Measurements from ENCODE around the gene CCR5. TPM values are rescaled to one million over a fixed set of nuclear protein-coding genes. Genes with fewer than 3 reads are reported as not detected.

The CCR5 gene
- total and polyA plus RNA-seq, 11 donors = 0.13 to 12.7 (median 0.40) TPM

- H3K4me3 ChIP-seq = peak overlapping the region in 2 of 12 donors; percentile 28 to 53
- no peak for DNase-seq
- TF ChIP-seq CTCF (IDR thresholded peaks at IDR 0.05) (peak in 11 of 12 donors; percentile 13 to 48 (median 33)), POLR2A (IDR thresholded peaks at IDR 0.05) (no peak)
- peaks cover 0 to 22% (median 0%) of the 10 kb centered on the region in 9 donors for H3K27me3 ChIP-seq
- no peaks in the 10 kb centered on the region for H3K36me3 ChIP-seq
- intact Hi-C loops (cut with DNase I) = loop anchor here (5.0 to 10.0 kb wide), 9 partner anchors 52 to 608 kb away; partner anchors contain the start of gene CXCR6 (in 1 of the 10)
- no peaks in the 10 kb centered on the region for H3K9me3 ChIP-seq
- H3K27ac ChIP-seq = no peak overlapping the region
- ATAC-seq = peak in 1 of 4 donors; percentile 48
- 88 to 92% (median 91%) methylated on average over 9 of the region's 9 CpGs for WGBS, 4 donors
- H3K4me1 ChIP-seq = peaks cover 0 to 59% (median 0%) of the 10 kb centered on the region in 12 donors
Observed at GRCh38 chr3:46372492-46373359, 2.0 kb downstream of the CCR5 start.

GRCh38 chr3:46374755-46375154, 4.0 kb downstream of the CCR5 start:
- intact Hi-C loops (cut with DNase I) = loop anchor here (5.0 to 10.0 kb wide), 10 partner anchors 50 to 610 kb away; partner anchors contain the start of gene CXCR6 (in 1 of the 10)
- no peak for ATAC-seq
- H3K9me3 ChIP-seq = no peaks in the 10 kb centered on the region
- H3K36me3 ChIP-seq = no peaks in the 10 kb centered on the region
- peaks cover 0 to 46% (median 0%) of the 10 kb centered on the region in 12 donors for H3K4me1 ChIP-seq
- peaks cover 0 to 13% (median 0%) of the 10 kb centered on the region in 9 donors for H3K27me3 ChIP-seq
- peak overlapping the region in 1 of 12 donors; percentile 19 for H3K4me3 ChIP-seq
- no peak for DNase-seq
- H3K27ac ChIP-seq = no peak overlapping the region
- TF ChIP-seq POLR2A (IDR thresholded peaks at IDR 0.05) (no peak), CTCF (IDR thresholded peaks at IDR 0.05) (no peak)
- WGBS, 4 donors = 83 to 93% (median 86%) methylated on average over 3 of the region's 3 CpGs

GRCh38 chr3:46375218-46375617, 4.5 kb downstream of the CCR5 start:
- TF ChIP-seq CTCF (IDR thresholded peaks at IDR 0.05) (no peak), POLR2A (IDR thresholded peaks at IDR 0.05) (no peak)
- peaks cover 0 to 13% (median 0%) of the 10 kb centered on the region in 9 donors for H3K27me3 ChIP-seq
- no peak for DNase-seq
- intact Hi-C loops (cut with DNase I) = loop anchor here in 9 of 10 donors (5.0 to 10.0 kb wide), 8 partner anchors 50 to 610 kb away; partner anchors contain the start of gene CXCR6 (in 1 of the 9)
- 75 to 82% (median 79%) methylated on average over 2 of the region's 2 CpGs for WGBS, 4 donors
- H3K4me3 ChIP-seq = peak overlapping the region in 1 of 12 donors; percentile 19
- H3K36me3 ChIP-seq = no peaks in the 10 kb centered on the region
- H3K4me1 ChIP-seq = peaks cover 0 to 41% (median 0%) of the 10 kb centered on the region in 12 donors
- no peak overlapping the region for H3K27ac ChIP-seq
- no peak for ATAC-seq
- no peaks in the 10 kb centered on the region for H3K9me3 ChIP-seq

GRCh38 chr3:46375814-46376213, 5.1 kb downstream of the CCR5 start:
- Histone ChIP-seq H3K4me1 (peaks cover 0 to 41% (median under 1%) of the 10 kb centered on the region in 12 donors), H3K27me3 (peaks cover 0 to 13% (median 0%) of the 10 kb centered on the region in 9 donors), H3K9me3 (no peaks in the 10 kb centered on the region), H3K36me3 (no peaks in the 10 kb centered on the region), H3K27ac (no peak overlapping the region), H3K4me3 (no peak overlapping the region)
- ATAC-seq = no peak
- TF ChIP-seq POLR2A (IDR thresholded peaks at IDR 0.05) (no peak), CTCF (IDR thresholded peaks at IDR 0.05) (no peak)
- no peak for DNase-seq
- intact Hi-C loops (cut with DNase I) = loop anchor here in 9 of 10 donors (5.0 to 10.0 kb wide), 8 partner anchors 49 to 611 kb away; partner anchors contain the start of gene CXCR6 (in 1 of the 9)
- WGBS, 4 donors = 17 to 28% (median 26%) methylated on average over 2 of the region's 2 CpGs
